ENCODE results near the gene PLPPR5.

DNA sequence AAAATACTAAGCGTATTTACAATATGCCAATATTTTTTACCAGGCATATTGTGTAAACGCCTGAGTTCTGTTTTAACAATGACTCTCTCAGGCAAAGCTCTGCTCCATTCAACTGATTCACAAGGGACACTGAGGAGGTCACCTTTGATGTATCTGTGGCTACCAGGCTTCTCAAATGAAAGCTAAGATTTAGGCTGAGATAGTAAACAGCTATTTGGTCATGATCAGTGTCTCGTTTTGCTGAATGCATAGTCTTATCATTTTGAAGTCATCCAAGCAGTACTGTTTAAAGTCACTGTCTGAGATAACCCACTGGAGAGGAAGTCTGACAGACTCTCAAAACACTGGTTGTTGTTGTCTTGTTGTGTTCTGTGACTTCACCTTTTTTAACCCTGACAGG, 13.7 kb upstream of the PLPPR5 start:
- no peak for TF ChIP-seq SRF (IDR thresholded peaks at IDR 0.05; ENCODE audit: low read depth)
- no peak for TF ChIP-seq EZH2 (IDR thresholded peaks at IDR 0.05)
- TF ChIP-seq, protein P1, sequence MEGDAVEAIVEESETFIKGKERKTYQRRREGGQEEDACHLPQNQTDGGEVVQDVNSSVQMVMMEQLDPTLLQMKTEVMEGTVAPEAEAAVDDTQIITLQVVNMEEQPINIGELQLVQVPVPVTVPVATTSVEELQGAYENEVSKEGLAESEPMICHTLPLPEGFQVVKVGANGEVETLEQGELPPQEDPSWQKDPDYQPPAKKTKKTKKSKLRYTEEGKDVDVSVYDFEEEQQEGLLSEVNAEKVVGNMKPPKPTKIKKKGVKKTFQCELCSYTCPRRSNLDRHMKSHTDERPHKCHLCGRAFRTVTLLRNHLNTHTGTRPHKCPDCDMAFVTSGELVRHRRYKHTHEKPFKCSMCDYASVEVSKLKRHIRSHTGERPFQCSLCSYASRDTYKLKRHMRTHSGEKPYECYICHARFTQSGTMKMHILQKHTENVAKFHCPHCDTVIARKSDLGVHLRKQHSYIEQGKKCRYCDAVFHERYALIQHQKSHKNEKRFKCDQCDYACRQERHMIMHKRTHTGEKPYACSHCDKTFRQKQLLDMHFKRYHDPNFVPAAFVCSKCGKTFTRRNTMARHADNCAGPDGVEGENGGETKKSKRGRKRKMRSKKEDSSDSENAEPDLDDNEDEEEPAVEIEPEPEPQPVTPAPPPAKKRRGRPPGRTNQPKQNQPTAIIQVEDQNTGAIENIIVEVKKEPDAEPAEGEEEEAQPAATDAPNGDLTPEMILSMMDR (IDR thresholded peaks at IDR 0.05 in 2 of 3, conservative IDR thresholded peaks at IDR 0.05 in 1 of 3; ENCODE audit: borderline replicate concordance in 1 of 3, insufficient read depth in 1 of 3, low read depth in 2 of 3, low read length in 2 of 3) = no peak
- no peak for TF ChIP-seq REST (IDR thresholded peaks at IDR 0.05; ENCODE audit: low read depth)
- no peak for TF ChIP-seq RAD21 (IDR thresholded peaks at IDR 0.05; ENCODE audit: low read depth)
- TF ChIP-seq YY1 (IDR thresholded peaks at IDR 0.05; ENCODE audit: extremely low read depth, insufficient replicate concordance, low read depth, low read length) = no peak
- no peak for TF ChIP-seq TCF7L2 (IDR thresholded peaks at IDR 0.05; ENCODE audit: borderline replicate concordance, extremely low read depth, insufficient read depth, insufficient read length)
